Common myeloid progenitor, CD34-positive (primary cell): ENCODE results near the gene WDFY2.

Experiments
- CTCF ChIA-PET: fragments of 350-600 bp; sonication (Branson Sonifier 250); formaldehyde crosslinking; loops from one replicate; lab custom pipeline; 2021; ENCODE audit warnings: antibody characterized with exemption; lab: Charles Lee
- POLR2A ChIA-PET: fragments of 350-600 bp; sonication (Branson Sonifier 250); formaldehyde crosslinking; loops from one replicate; lab custom pipeline; 2021; ENCODE audit warnings: antibody characterized with exemption; lab: Charles Lee
- DNase-seq, 3 donors: peaks; one replicate each; pipeline versions ENCODE4 v3.0.0 to v3.0.0-alpha.2; 2013
- H3K27ac ChIP-seq, 2 experiments: 1 replicate in 1 of 2; 2 replicates in 1 of 2; pipeline ENCODE4 v1.7.0; 2013; ENCODE audit warnings: inconsistent platforms in 2 of 2, low read length in 2 of 2, mild to moderate bottlenecking in 2 of 2, low read depth in 1 of 2, moderate library complexity in 1 of 2; ENCODE audit not compliant: severe bottlenecking in 2 of 2, insufficient read depth in 1 of 2, poor library complexity in 1 of 2
- H3K27me3 ChIP-seq, 5 experiments: replicated peaks in 2 of 5; 1 replicate in 3 of 5; 2 replicates in 2 of 5; pipeline versions ENCODE4 v1.6.1 to v1.7.0; 2013; ENCODE audit warnings: low read length in 4 of 5, mild to moderate bottlenecking in 2 of 5, moderate library complexity in 2 of 5, inconsistent platforms in 1 of 5; ENCODE audit not compliant: insufficient read depth in 5 of 5, control insufficient read depth in 4 of 5
- H3K36me3 ChIP-seq, 4 experiments: 1 replicate in 2 of 4; 2 replicates in 2 of 4; pipeline versions ENCODE4 v1.6.1 to v1.7.0; 2013; ENCODE audit warnings: low read length in 3 of 4, control low read depth in 1 of 4, mild to moderate bottlenecking in 1 of 4; ENCODE audit not compliant: control insufficient read depth in 4 of 4, insufficient read depth in 4 of 4
- H3K4me1 ChIP-seq, 4 experiments: 1 replicate in 3 of 4; 2 replicates in 1 of 4; pipeline versions ENCODE4 v1.6.1 to v1.7.1; 2013; ENCODE audit warnings: low read length in 3 of 4, mild to moderate bottlenecking in 3 of 4, control low read depth in 1 of 4, inconsistent platforms in 1 of 4, moderate library complexity in 1 of 4; ENCODE audit not compliant: control insufficient read depth in 4 of 4, insufficient read depth in 4 of 4; ENCODE audit errors: control extremely low read depth in 1 of 4
- H3K4me3 ChIP-seq, 7 experiments: 1 replicate in 4 of 7; 2 replicates in 3 of 7; pipeline versions ENCODE4 v1.5.1 to v1.7.0; 2013; ENCODE audit warnings: mild to moderate bottlenecking in 7 of 7, low read length in 6 of 7, moderate library complexity in 6 of 7, inconsistent platforms in 2 of 7, low read depth in 2 of 7, control low read depth in 1 of 7; ENCODE audit not compliant: insufficient read depth in 4 of 7, control insufficient read depth in 1 of 7; ENCODE audit errors: extremely low read depth in 1 of 7
- H3K9me3 ChIP-seq, 5 experiments: 1 replicate in 4 of 5; 2 replicates in 1 of 5; pipeline versions ENCODE4 v1.6.1 to v1.7.1; 2013; ENCODE audit warnings: low read length in 4 of 5, mild to moderate bottlenecking in 2 of 5, inconsistent platforms in 1 of 5, low read depth in 1 of 5, moderate library complexity in 1 of 5; ENCODE audit not compliant: control insufficient read depth in 4 of 5, insufficient read depth in 2 of 5; ENCODE audit errors: control extremely low read depth in 1 of 5
- WGBS: methylation state at CpG from one replicate; pipeline ENCODE4 v1.1.5; 2013; ENCODE audit not compliant: insufficient coverage; 5-methylcytosine and 5-hydroxymethylcytosine counted together

WDFY2 gene

DNA sequence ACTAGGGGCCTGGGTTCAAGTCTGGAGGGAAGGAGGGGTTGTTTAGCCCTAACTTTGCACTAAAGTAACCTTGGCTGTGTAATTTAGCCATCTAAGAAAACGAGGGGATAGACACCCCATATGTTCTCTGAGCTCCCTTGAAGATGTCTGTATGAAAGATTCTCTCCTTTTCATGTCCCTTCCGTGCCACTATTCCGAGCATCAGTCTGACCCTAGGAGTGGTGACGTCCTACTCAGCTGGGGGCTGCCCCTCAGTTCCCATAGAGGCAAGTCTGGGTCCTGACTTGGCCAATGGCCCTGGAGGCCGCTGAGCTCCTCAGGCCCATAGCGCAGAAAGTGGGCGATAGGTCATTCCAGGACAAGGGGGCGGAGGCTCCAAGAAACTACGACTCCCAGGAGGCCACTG, 790 bp upstream of the WDFY2 start:
- CTCF ChIA-PET, result interaction anchor here (1.1 to 1.4 kb wide), 2 partner anchors 12 to 128 kb away, joined by 3 to 4 read pairs; no protein-coding TSS in a partner anchor
- H3K27me3 ChIP-seq, result no peaks in the 10 kb centered on the region
- H3K9me3 ChIP-seq, result no peaks in the 10 kb centered on the region
- H3K27ac ChIP-seq, result peak overlapping the region; percentile 78 to 86
- WGBS, result 35% methylated on average over 9 of the region's 9 CpGs
- POLR2A ChIA-PET, result interaction anchor here (0.6 to 4.3 kb wide), 2 partner anchors 31 to 131 kb away, joined by 3 to 33 read pairs; partner anchors contain the start of gene INTS6
- H3K4me1 ChIP-seq, result peaks cover 17 to 32% (median 22%) of the 10 kb centered on the region in 4 experiments
- DNase-seq, result no peak
- H3K4me3 ChIP-seq, result peak overlapping the region; percentile 89 to 100 (median 98)
- H3K36me3 ChIP-seq, result no peaks in the 10 kb centered on the region

- WGBS, result 0% methylated on average over 45 of the region's 53 CpGs
- peak; percentile 66 to 85 (median 80) for DNase-seq
- Histone ChIP-seq H3K27me3 (no peaks in the 10 kb centered on the region), H3K4me1 (peaks cover 17 to 43% (median 32%) of the 10 kb centered on the region in 4 experiments), H3K27ac (peak overlapping the region; percentile 75 to 86), H3K9me3 (no peaks in the 10 kb centered on the region), H3K4me3 (peak overlapping the region; percentile 89 to 100 (median 98)), H3K36me3 (no peaks in the 10 kb centered on the region)
- POLR2A ChIA-PET, result interaction anchor here (0.5 to 4.3 kb wide), 6 partner anchors 11 to 201 kb away, joined by 3 to 33 read pairs (median 4); partner anchors contain the start of gene INTS6
- CTCF ChIA-PET, result interaction anchor here (0.7 to 2.7 kb wide), 12 partner anchors 9 to 247 kb away, joined by 3 to 14 read pairs (median 4); no protein-coding TSS in a partner anchor
Measured at GRCh38 chr13:51584731-51585672, 740 bp downstream of the WDFY2 start.

GRCh38 chr13:51585696-51586095, 1.4 kb downstream of the WDFY2 start:
- Histone ChIP-seq H3K36me3 (no peaks in the 10 kb centered on the region), H3K27me3 (no peaks in the 10 kb centered on the region), H3K27ac (peak overlapping the region; percentile 75 to 86), H3K9me3 (no peaks in the 10 kb centered on the region), H3K4me3 (peak overlapping the region in 6 of 7 experiments; percentile 89 to 100 (median 98)), H3K4me1 (peaks cover 22 to 50% (median 38%) of the 10 kb centered on the region in 4 experiments)
- no peak for DNase-seq
- CTCF ChIA-PET, result interaction anchor here (0.7 to 2.7 kb wide), 11 partner anchors 8 to 247 kb away, joined by 3 to 14 read pairs (median 4); no protein-coding TSS in a partner anchor
- POLR2A ChIA-PET, result interaction anchor here (0.6 to 4.3 kb wide), 5 partner anchors 10 to 201 kb away, joined by 3 to 33 read pairs (median 4); partner anchors contain the start of gene INTS6
- no CpG with 5 or more reads among the region's 4 CpGs for WGBS

DNA sequence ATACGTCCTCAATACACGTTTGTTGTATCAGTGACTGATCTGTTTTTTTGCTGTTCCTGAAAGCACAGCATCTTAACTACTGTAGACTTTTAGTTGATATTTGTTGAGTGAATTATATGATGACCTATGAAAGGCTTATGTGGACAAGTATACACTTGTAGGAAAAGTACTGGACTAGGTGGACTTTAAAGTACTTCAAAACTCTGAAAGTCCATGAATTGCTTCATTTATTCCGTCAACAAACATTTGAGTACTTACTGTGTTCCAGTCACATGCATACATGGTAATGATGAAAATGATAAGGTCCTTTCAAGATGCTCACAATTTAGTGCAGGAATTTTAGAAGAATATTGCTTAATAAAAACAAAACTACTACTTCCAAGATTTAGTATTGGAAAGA, 3.1 kb downstream of the WDFY2 start:
- no peak overlapping the region for H3K27ac ChIP-seq
- CTCF ChIA-PET, result interaction anchor here (0.8 to 1.5 kb wide), 3 partner anchors 148 to 177 kb away, joined by 3 read pairs; no protein-coding TSS in a partner anchor
- no peak overlapping the region for H3K4me3 ChIP-seq
- peaks cover 31 to 61% (median 46%) of the 10 kb centered on the region in 4 experiments for H3K4me1 ChIP-seq
- POLR2A ChIA-PET, result interaction anchor here (0.6 kb wide), 1 partner anchor 142 kb away, joined by 3 read pairs; no protein-coding TSS in a partner anchor
- 92% methylated on average over 2 of the region's 3 CpGs for WGBS
- H3K36me3 ChIP-seq, result no peaks in the 10 kb centered on the region
- no peak for DNase-seq
- no peaks in the 10 kb centered on the region for H3K9me3 ChIP-seq
- H3K27me3 ChIP-seq, result no peaks in the 10 kb centered on the region

- Histone ChIP-seq H3K27me3 (no peaks in the 10 kb centered on the region), H3K9me3 (no peaks in the 10 kb centered on the region), H3K36me3 (no peaks in the 10 kb centered on the region), H3K4me3 (peak overlapping the region in 1 of 7 experiments; percentile 8), H3K27ac (no peak overlapping the region), H3K4me1 (peaks cover 28 to 56% (median 44%) of the 10 kb centered on the region in 4 experiments)
- CTCF ChIA-PET, result no interaction called here
- no peak for DNase-seq
- 93% methylated on average over 2 of the region's 2 CpGs for WGBS
- POLR2A ChIA-PET, result no interaction called here
Measured at GRCh38 chr13:51588406-51588949, 4.2 kb downstream of the WDFY2 start.

DNA sequence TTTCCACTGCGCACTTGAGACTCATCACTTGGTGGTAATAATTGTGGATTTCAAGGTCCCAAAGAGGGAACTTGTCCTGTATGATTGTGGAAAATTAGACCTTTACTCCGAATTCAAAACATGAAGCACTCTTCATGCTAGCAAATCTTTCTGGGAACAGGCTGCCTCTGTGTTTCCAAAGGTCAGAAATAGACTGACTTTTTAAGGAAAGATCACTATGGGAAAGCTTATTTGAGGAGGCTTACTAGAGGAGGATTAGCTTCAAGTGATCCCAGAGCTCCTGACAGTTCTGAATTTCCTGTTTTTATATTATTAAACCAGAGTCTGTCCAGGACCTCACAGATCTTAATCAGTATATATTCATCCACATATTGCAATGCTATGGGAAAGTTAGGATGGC, 5.5 kb downstream of the WDFY2 start:
- ChIA-PET CTCF (interaction anchor here (1.2 to 2.5 kb wide), 6 partner anchors 18 to 210 kb away, joined by 3 to 10 read pairs (median 3); no protein-coding TSS in a partner anchor), POLR2A (interaction anchor here (0.7 kb wide), 1 partner anchor 112 kb away, joined by 3 read pairs; no protein-coding TSS in a partner anchor)
- no peaks in the 10 kb centered on the region for H3K27me3 ChIP-seq
- peak overlapping the region in 1 of 2 experiments; percentile 77 for H3K27ac ChIP-seq
- DNase-seq, result no peak
- H3K4me3 ChIP-seq, result no peak overlapping the region
- no peaks in the 10 kb centered on the region for H3K36me3 ChIP-seq
- 80% methylated on average over 1 of the region's 2 CpGs for WGBS
- peaks cover 27 to 54% (median 44%) of the 10 kb centered on the region in 4 experiments for H3K4me1 ChIP-seq
- H3K9me3 ChIP-seq, result no peaks in the 10 kb centered on the region
